SH-SY5Y (cell line): Measurements from ENCODE around the gene KNTC1.

ENCODE experiments used
- GATA2 ChIP-seq: IDR thresholded peaks from 2 replicates; pipeline ENCODE4 v1.6.1; 2011; ENCODE audit warnings: mild to moderate bottlenecking, low read depth, low read length
- GATA3 ChIP-seq: IDR thresholded peaks from 2 replicates; pipeline ENCODE4 v1.6.1; 2011; ENCODE audit warnings: low read depth, mild to moderate bottlenecking, low read length, moderate library complexity

GRCh38 chr12:122495258-122495657, 31.8 kb upstream of the KNTC1 start:
- TF ChIP-seq GATA2 (no peak), GATA3 (no peak)
